Osteoblast (primary cell): ENCODE measurements around the gene NIPA2. TPM values are rescaled to one million over a fixed set of nuclear protein-coding genes. Genes with fewer than 3 reads are reported as not detected.
A peak's percentile ranks its signal among the peaks of the same experiment; 100 is the strongest.

Source experiments
- DNase-seq: peaks from one replicate; pipeline ENCODE4 v3.0.0; 2011; ENCODE audit warnings: low spot score, mixed read lengths; ENCODE audit not compliant: insufficient read length; ENCODE audit errors: missing footprints
- H2AFZ ChIP-seq: 2 replicates; pipeline ENCODE4 v1.6.0; 2011; ENCODE audit warnings: mild to moderate bottlenecking, low read length
- H3K27ac ChIP-seq: 2 replicates; pipeline ENCODE4 v1.5.1; 2011; ENCODE audit warnings: mild to moderate bottlenecking, low read depth, low read length, moderate library complexity
- H3K27me3 ChIP-seq: 2 replicates; pipeline ENCODE4 v1.6.0; 2012; ENCODE audit warnings: mild to moderate bottlenecking, control low read depth, inconsistent platforms, low read length, moderate library complexity; ENCODE audit not compliant: insufficient read depth
- H3K36me3 ChIP-seq: 2 replicates; pipeline ENCODE4 v1.5.1; 2011; ENCODE audit warnings: mild to moderate bottlenecking, low read length, control low read depth, moderate library complexity; ENCODE audit not compliant: insufficient read depth
- H3K4me1 ChIP-seq: 2 replicates; pipeline ENCODE4 v1.5.1; 2011; ENCODE audit warnings: mild to moderate bottlenecking, low read length, control low read depth, moderate library complexity; ENCODE audit not compliant: insufficient read depth
- H3K4me2 ChIP-seq: 2 replicates; pipeline ENCODE4 v1.6.0; 2011; ENCODE audit warnings: mild to moderate bottlenecking, low read length; ENCODE audit not compliant: insufficient read depth
- H3K4me3 ChIP-seq: fragments of 200-600 bp; sonication (generic); 3 replicates; pipeline ENCODE4 v1.5.1; 2012; ENCODE audit warnings: mild to moderate bottlenecking, low read length, inconsistent platforms; ENCODE audit not compliant: insufficient read depth
- H3K79me2 ChIP-seq: 2 replicates; pipeline ENCODE4 v1.6.0; 2012; ENCODE audit warnings: mild to moderate bottlenecking, low read length, control low read depth, inconsistent platforms; ENCODE audit not compliant: insufficient read depth
- H3K9me3 ChIP-seq: 2 replicates; pipeline ENCODE4 v1.5.1; 2011; ENCODE audit warnings: low read depth, low read length, control low read depth
- H4K20me1 ChIP-seq: 2 replicates; pipeline ENCODE4 v1.6.0; 2012; ENCODE audit warnings: mild to moderate bottlenecking, low read length, control low read depth; ENCODE audit not compliant: insufficient read depth
- CTCF ChIP-seq: IDR thresholded peaks from 2 replicates; pipeline ENCODE4 v1.5.1; 2011; ENCODE audit warnings: mild to moderate bottlenecking, low read depth, low read length, moderate library complexity; ENCODE audit errors: extremely low read depth
- total RNA-seq: library from RNA; depleted of rRNA; stranded (reverse); fragments of >200 nt; gene quantifications from 2 replicates; pipeline ENCODE4 v1.2.3, GENCODE V29; 2012

The NIPA2 gene
- total RNA-seq, 1 donor = 50.3 TPM

- H4K20me1 ChIP-seq = peaks cover 3% of the 10 kb centered on the region
- no peak for DNase-seq
- no peaks in the 10 kb centered on the region for H3K27me3 ChIP-seq
- H3K4me1 ChIP-seq = no peaks in the 10 kb centered on the region
- peaks cover 28% of the 10 kb centered on the region for H3K36me3 ChIP-seq
- no peaks in the 10 kb centered on the region for H3K9me3 ChIP-seq
- TF ChIP-seq CTCF = no peak
- H3K79me2 ChIP-seq = peaks cover 2% of the 10 kb centered on the region
- no peak overlapping the region for H2AFZ ChIP-seq
- no peak overlapping the region for H3K4me3 ChIP-seq
- no peak overlapping the region for H3K4me2 ChIP-seq
- no peak overlapping the region for H3K27ac ChIP-seq
These were observed 55.4 kb downstream of the NIPA2 start for GRCh38 chr15:22893881-22894280.

- Histone ChIP-seq H3K4me3 (no peak overlapping the region), H3K27ac (no peak overlapping the region), H3K27me3 (no peaks in the 10 kb centered on the region), H3K4me2 (no peak overlapping the region), H4K20me1 (peaks cover 3% of the 10 kb centered on the region), H2AFZ (no peak overlapping the region), H3K79me2 (peaks cover 2% of the 10 kb centered on the region), H3K9me3 (no peaks in the 10 kb centered on the region), H3K4me1 (no peaks in the 10 kb centered on the region), H3K36me3 (peaks cover 35% of the 10 kb centered on the region)
- DNase-seq = peak; percentile 83
- TF ChIP-seq CTCF = no peak
These were observed 57.2 kb downstream of the NIPA2 start for GRCh38 chr15:22895465-22896190.

- Histone ChIP-seq H3K4me2 (no peak overlapping the region), H3K36me3 (peaks cover 42% of the 10 kb centered on the region), H3K27ac (no peak overlapping the region), H3K27me3 (no peaks in the 10 kb centered on the region), H3K9me3 (no peaks in the 10 kb centered on the region), H3K4me1 (no peaks in the 10 kb centered on the region), H2AFZ (no peak overlapping the region), H3K4me3 (no peak overlapping the region), H4K20me1 (no peaks in the 10 kb centered on the region), H3K79me2 (no peaks in the 10 kb centered on the region)
- no peak for TF ChIP-seq CTCF
- DNase-seq = peak; percentile 34
These were observed 63.6 kb downstream of the NIPA2 start for GRCh38 chr15:22902046-22902445.

GRCh38 chr15:22902578-22902977, 64.1 kb downstream of the NIPA2 start:
- H3K27me3 ChIP-seq = no peaks in the 10 kb centered on the region
- H4K20me1 ChIP-seq = no peaks in the 10 kb centered on the region
- H3K79me2 ChIP-seq = no peaks in the 10 kb centered on the region
- H3K4me3 ChIP-seq = no peak overlapping the region
- H3K36me3 ChIP-seq = peaks cover 48% of the 10 kb centered on the region
- H2AFZ ChIP-seq = no peak overlapping the region
- no peak overlapping the region for H3K27ac ChIP-seq
- no peak overlapping the region for H3K4me2 ChIP-seq
- peak; percentile 21 for DNase-seq
- H3K4me1 ChIP-seq = no peaks in the 10 kb centered on the region
- no peak for TF ChIP-seq CTCF
- no peaks in the 10 kb centered on the region for H3K9me3 ChIP-seq
